ENCODE measurements around the gene WEE2.
A peak's percentile ranks its signal among the peaks of the same experiment; 100 is the strongest.

WEE2 gene

DNA sequence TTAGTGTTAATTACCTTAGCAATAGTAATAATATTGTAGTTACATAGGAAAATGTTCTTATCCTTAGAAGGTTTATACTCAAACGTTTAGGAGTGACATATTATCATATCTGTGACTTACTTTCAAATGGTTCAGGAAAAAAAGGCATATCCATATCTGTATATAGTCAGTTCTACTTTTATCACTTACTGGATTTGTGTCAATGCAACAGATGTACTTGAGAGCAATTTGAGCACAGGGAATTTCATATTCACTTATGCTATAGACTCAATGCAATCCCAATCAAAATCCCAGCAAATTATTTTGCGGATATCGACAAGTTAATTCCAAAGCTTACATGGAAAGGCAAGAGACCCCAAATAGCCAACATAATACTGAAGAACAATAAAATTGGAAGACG lies 16.2 kb upstream of the WEE2 start:
- DNase-seq: no peak

DNA sequence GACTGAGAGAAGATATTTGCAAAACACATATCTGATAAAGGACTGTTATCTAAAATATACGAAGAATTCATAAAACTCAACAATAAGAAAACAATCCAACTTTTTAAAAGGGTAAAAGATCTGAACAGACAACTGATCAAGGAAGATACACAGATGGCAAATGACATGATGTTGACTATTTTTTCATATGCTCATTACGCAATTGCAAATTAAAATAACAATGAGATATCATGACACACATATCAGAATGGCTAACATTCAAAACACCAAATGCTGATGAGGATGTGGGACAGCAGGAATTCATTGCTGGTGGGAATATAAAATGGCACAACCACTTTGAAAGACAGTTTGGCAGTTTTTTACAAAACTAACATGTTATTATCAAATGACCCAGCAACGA lies 15.1 kb upstream of the WEE2 start:
- DNase-seq: no peak

DNA sequence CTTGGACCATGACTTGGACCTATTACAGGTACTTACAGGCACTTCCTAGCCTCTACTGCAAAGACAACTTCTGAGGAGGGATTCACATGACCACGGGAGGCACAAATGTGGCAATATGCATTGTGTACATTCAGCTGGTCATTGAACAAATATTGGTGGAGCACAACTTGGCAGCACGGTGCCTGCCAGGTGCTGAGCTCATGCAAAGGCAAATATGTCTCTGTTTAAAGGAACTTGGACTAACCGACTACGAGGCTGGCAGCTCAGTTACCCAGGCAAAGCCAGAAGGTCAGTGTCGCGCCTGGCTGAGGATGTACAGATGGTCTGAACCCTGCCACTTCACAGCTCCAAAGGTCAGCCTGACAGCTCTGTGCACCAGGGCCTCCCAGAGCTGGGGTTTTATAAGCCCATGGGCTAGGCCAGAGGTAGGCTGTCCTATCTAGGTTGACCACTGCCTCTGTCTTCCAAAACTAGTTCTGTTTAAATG lies 12.3 kb upstream of the WEE2 start:
- DNase-seq: no peak

GRCh38 chr7:141696348-141696747 lies 11.8 kb upstream of the WEE2 start:
- DNase-seq: no peak

- no peak for DNase-seq
Observed at GRCh38 chr7:141697211-141697871, 10.8 kb upstream of the WEE2 start.

DNA sequence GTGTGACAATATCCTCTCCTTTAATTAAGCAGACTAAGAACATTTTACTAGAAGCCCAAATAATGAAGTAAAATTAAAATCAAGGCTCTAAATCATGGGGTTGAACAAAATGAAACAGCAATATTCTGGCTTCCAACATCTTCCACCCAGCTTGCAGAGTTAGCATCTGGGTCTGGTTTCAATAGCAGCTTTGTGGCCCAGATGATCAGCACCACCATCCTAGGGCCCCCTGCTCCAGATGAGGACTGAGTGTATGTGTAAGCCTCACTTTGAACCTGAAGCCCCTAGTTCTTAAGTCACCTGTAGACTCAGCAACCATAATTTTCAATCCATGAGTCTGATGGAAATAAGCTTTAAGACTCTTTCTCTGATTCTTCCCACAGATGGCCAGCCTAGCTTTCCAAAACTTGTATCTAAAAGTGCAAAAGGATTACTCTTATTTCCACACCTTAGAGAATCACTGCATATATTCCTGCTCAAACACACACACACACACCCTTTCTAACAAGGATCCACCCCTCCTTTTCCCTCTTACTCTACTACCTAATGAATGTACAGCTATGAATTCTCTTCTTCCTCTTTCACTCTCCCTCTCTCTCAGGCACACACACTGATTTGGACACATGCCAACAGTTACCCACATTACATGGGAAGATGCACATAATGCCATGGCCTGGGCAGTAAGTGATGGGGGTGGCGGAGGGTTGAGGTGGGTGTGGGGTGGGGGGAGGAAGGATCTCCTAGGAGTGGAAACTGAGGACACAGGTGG lies 9.7 kb upstream of the WEE2 start:
- DNase-seq: peak; percentile 14

DNA sequence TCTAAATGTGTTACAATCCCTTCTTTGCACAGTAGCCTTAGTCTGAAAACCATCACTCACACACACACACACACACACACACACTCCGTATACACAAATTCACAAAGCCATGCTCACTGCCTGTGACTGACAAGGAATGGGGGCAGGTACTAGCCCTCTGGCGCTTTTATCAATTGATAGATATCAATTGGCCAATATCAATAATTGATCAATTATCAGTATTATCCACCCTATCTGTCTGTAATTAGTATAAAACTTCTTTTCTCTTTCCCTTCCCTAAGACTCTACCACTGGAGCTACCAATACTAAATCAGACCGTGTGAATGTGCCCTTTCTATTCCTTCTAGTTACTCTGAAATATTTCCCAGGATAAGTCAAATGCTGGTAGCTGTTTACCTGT lies 8.3 kb upstream of the WEE2 start:
- DNase-seq: no peak

- DNase-seq: no peak
Observed at GRCh38 chr7:141700296-141700847, 7.8 kb upstream of the WEE2 start.

DNA sequence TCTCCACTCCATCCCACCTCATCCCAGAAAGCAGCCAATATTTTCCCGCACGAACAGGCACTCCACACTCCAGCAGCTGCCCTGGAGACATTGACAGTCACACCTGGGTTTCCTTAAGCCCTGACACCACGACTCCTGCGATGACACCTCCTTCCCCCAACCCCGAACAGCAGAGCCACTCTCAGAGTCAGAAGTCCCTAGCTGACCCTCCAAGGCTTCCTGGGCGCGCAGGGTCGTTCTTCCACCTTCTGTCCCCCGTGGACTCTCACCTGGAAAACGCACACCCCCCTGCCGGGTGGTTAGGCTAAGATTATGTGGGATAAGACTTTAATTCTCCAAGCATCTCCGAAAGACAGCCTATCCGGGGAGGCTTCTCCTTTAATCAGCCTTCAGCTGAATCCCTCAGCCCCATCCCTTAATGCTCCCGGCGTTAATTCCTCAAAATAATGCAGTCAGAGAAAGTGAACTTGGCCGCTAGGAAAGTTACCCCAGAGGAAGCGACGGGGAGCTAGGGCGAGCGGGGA lies 7.2 kb upstream of the WEE2 start:
- DNase-seq: no peak

DNA sequence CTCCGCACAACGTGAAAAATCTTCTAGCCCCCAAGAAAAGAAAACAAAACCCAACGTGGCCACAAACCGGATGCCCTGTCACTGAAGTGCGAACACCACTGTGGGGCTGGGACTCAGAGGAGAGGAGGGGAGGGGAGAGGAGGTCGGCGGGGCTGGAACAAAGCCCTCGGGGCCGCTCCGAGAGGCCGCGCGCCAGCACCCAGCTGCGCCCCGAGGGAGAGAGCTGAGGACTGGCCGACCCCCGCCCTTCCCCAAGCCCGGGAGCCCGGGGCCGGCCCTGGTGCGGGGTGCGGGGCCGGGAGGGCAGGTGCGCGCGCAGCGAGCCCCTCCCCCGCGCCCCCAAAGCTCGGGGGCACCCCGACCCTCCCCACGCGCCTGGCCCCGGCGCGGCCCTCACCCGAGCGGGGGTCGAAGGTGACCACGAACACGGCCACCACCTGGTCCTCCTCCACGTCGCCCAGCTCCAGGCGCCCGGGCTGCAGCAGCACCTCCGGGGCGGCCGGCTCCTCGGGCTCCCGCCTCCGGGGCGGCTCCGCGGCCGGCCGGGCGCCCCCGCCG lies 6.6 kb upstream of the WEE2 start:
- no peak for DNase-seq

DNA sequence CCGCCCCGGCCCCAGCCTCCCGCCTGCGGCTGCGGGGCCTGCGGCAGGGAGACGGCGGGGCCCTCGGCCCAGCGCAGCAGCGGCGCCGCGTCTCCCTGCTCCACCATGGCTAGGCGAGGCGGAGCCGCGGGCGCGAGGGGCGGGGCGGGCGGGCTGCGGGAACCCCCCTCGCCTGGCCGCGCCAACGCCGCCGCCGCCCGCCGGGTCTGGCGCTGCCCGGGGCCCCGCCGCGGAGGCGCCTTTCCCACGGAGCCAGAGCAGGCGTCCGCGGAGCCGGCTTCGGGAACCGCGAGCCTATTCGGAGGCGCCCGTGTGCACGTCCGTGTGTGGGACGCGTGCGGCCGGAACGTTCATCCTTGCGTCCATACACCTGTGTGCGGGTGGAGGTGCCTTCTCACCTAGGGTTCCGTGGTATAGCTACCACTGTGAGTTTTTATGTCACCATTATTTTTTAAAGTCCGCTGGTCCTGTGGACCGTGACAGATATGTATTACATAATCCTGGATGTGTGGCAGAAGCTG lies 6.0 kb upstream of the WEE2 start, which contains the start of gene DENND11:
Gene DENND11, minus strand, starts transcription at position 120 of the 521 bp plus-strand sequence. Its CDS starts 13 bp downstream, at position 107.
- DNase-seq: no peak

GRCh38 chr7:141702892-141703291 lies 5.3 kb upstream of the WEE2 start:
- no peak for DNase-seq

GRCh38 chr7:141704112-141704511 lies 4.0 kb upstream of the WEE2 start:
- DNase-seq: no peak

- no peak for DNase-seq
Observed at GRCh38 chr7:141704741-141705140, 3.4 kb upstream of the WEE2 start.

GRCh38 chr7:141706239-141707064 lies 1.7 kb upstream of the WEE2 start:
- no peak for DNase-seq

- DNase-seq: no peak
Observed at GRCh38 chr7:141709318-141709717, 1.2 kb downstream of the WEE2 start.

GRCh38 chr7:141709749-141710148 lies 1.6 kb downstream of the WEE2 start:
- no peak for DNase-seq

GRCh38 chr7:141710301-141710700 lies 2.1 kb downstream of the WEE2 start:
- no peak for DNase-seq

DNA sequence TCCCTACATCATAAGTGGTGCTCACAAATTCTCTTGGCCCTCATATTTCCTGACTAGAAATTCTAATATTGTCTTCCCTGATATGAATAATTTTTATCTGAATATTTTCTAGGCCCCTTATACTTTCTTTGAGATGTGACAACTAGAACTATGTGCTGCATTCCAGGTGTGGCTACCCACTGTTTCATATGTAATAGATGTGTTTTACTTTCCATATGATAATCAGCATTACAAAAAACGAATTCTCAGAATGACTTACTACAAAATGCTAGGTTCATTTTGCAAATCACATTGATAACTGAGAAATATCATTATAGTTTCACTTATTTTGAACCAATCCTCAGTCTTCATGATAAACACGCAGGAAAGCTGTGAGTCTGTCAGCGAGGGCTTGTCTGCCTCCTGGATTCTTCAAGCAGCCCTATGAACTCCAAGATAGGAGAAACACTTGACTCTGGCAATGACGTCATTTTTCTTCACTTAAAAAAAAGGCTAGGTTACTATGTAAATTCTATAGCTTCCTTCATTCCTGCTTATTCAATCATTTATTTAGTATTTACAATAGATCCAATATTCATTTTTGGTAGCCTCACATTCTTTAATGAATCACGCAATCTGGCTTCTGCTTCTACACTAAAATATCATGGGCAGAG lies 4.6 kb downstream of the WEE2 start:
- DNase-seq: no peak

- no peak for DNase-seq
Observed at GRCh38 chr7:141713890-141714289, 5.7 kb downstream of the WEE2 start.

DNA sequence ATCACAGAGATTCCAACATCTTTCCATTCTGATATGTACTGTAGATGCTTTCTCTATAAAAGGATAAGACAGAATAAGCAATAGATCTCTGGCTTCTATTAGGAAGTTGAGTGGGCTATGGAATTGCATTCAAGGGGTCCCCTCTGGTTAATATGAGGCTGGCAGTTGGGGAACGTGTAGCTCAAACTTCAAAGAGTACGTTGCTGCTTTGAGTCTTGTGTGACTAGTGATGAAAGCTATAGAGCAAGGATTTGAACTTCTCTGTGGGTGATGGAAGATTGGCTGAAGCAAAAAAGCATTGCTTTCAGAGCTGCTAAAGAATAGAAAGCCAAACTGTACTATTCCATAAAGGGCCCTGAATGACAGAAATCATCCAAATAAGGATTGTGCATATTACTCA lies 6.4 kb downstream of the WEE2 start:
- no peak for DNase-seq

- DNase-seq: no peak
Observed at GRCh38 chr7:141715018-141715417, 6.9 kb downstream of the WEE2 start.

Data from SIG-M5 (cell line).